Kasumi-1 (cell line): Measurements from ENCODE around the gene SDK1.

Experiments used
- DNase-seq, 2 experiments: peaks; one replicate each; lab custom pipeline; 2025; lab: John Stamatoyannopoulos, UW

The SDK1 gene

GRCh38 chr7:3283130-3283704 is 17.8 kb upstream of the SDK1 start:
- DNase-seq: no peak

- DNase-seq: no peak
These were observed 15.4 kb upstream of the SDK1 start for GRCh38 chr7:3285652-3286051.

- DNase-seq: no peak
These were observed 11.1 kb upstream of the SDK1 start for GRCh38 chr7:3289996-3290395.

GRCh38 chr7:3292694-3293093 is 8.4 kb upstream of the SDK1 start:
- no peak for DNase-seq

DNA sequence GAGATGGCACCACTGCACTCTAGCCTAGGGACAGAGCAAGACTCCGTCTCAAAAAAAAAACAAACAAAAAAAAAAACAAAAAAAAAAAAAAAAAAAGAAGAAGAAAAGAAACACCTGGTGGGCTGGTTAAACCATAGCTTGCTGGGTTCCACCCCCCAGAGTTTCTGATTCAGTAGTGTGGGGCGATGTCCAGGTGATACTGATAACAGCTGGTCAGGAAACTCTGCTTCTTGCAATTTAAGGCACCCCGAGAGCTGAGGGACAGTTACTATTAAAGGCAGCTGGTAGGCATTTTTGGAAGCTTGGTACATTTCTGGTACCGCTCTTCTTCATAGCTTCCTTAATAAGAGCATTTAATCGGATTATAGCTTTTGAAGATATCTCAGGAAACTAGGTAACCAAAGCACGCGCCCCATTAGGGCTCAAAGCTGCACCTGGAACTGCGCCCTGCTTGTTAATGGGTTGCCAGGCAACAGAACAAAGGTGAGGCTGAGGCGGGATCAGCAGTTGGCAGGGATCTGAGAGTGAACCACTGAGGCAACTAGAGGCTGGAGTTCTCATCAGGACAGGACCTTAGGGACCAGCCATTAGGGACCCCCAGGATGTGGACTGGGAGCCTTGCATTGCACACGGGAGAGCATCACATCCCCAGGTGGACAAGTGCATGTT is 6.5 kb upstream of the SDK1 start:
- DNase-seq: no peak

GRCh38 chr7:3297105-3297819 is 3.8 kb upstream of the SDK1 start:
- DNase-seq: no peak

- DNase-seq: no peak
These were observed 816 bp upstream of the SDK1 start for GRCh38 chr7:3300221-3300650.

DNA sequence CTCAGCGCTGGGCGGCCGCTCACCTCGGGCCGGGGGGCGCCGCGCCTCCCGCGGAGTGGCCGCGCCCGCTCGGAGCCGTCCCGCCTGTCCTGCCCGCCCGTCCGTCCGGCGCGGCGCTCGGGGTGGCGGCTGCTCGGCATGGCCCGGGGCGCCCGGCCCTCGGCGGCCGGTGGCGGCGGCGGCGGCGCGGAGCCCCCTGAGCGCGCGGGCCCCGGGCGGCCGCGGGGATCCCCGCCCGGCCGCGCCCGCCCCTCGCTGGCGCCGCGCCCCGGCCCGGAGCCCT is 338 bp downstream of the SDK1 start:
- DNase-seq: no peak

DNA sequence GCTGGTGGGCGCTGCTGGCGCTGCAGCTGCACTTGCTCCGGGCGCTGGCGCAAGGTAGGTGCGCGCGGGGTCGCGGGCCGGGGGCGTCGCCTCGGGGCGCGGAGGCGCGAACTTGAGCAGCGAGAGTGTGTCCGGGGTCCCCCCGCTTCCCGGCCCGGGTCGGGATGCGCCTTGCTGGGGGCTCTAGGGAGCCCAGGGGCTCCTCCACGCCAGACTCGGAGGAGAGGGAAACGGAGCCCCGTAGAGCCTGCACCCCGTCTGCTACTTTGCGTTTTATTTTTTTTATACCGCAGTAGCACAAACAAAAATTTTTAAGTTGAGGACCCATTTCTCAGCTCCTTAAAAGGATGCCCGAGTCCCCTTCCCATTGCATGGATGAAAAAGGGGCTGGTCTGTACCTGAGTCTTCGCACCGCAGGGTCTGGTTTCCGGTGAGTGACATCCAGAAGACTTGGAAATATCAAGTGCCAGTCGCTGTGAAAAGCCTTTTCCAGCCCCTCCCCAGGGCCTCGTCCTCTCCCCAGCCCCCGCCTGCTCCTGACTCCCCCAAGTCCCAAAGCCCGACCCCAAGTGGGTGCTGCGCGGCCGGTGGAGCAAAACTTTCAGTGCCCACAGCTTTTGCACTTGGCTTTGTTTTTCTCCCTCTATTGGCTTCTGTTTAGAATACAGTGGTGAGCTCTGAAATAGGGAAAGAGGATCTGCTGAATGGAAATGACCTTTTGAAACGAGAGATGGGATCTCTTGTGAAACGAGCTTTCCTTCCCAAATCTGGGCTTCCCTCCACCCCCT is 973 bp downstream of the SDK1 start:
- no peak for DNase-seq

DNA sequence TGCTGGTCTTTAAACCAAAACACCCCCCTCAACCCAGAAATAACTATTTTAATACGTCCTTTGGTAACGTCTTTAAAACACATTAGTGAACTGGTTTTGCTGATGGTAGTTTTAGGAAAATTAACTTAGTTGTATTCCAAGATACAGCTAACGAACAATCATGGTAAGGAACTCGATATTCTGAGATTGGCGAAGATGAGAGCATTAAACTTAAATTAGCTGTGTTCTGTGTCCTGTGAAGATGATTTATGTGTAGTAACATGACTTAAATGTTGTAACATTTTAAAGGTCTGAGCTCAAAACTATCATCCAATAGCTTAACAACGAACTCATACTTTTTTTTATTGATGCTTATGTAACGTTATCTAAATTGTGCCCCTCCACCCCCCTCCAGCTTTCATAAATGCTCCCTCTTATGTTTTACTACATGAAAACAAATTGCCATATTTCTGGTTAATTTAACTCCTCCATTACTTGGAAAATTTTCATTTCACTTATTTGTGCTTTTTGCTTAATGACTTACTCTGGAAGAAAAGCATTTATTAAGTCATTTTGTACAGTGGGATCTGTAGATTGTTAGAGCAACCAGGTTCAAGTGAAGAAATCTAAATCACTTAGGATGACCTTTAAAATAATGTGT is 1.7 kb downstream of the SDK1 start:
- no peak for DNase-seq

DNA sequence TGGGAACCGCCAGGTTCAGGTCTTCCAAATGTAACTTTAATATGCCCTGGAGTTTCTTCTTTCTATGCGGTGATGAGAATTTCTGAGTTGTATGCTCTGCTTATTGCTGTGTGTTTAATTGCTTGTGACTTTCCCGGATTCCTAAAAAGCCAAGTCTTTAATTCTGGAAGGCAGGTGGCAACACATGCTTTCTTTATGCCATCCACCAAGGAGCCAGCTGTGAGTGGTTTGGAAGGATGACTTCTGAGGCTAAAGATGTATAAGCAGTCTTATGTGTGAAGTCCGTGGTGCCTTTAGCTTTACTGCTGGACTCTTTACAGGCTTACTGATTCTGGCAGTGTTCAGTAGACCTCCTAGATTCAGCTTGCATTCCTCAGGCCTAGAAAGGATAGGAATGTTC is 3.1 kb downstream of the SDK1 start:
- DNase-seq: no peak

- DNase-seq: no peak
These were observed 6.4 kb downstream of the SDK1 start for GRCh38 chr7:3307435-3307834.

- no peak for DNase-seq
These were observed 8.1 kb downstream of the SDK1 start for GRCh38 chr7:3309140-3309539.

DNA sequence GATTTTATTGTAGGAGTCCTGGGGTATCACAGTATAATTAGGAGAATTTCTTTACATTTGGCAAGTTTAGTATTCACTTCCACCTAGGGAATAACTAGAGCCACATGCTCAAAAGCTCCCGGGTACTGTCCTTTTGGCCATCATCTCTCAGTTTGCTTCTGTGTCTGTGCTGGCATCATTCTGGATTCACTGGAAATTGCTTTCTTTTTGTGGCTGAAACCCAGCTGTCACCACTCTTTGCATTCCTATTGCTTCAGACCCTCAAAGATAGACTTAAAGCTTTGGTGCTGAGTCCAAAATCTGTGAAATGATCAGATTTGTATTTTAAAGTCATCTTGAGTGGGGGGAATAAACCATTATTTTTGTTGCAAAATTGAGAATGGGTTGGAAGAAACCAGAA is 8.9 kb downstream of the SDK1 start:
- no peak for DNase-seq

GRCh38 chr7:3310884-3311283 is 9.8 kb downstream of the SDK1 start:
- no peak for DNase-seq

- DNase-seq: peak; percentile 6 to 7
These were observed 11.5 kb downstream of the SDK1 start for GRCh38 chr7:3312583-3312982.

DNA sequence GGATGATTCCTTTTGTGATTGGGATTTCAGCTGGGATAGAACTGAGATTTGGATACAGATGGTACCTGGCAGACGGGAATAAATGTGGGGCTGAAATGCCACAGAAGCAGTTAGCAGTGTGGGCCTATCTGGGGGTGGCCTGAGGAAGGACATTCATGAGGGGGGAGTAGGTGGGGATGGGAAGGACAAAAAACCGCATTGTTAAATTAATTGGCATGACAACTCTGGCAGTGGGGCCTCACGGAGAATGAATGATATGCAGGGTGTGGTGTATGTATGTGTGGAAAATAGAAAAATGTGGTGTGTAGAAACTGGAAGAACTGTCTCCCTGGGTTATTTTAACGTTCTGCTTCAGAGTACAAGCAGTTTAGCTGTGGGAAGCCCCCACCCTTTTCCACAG is 17.8 kb downstream of the SDK1 start:
- no peak for DNase-seq

DNA sequence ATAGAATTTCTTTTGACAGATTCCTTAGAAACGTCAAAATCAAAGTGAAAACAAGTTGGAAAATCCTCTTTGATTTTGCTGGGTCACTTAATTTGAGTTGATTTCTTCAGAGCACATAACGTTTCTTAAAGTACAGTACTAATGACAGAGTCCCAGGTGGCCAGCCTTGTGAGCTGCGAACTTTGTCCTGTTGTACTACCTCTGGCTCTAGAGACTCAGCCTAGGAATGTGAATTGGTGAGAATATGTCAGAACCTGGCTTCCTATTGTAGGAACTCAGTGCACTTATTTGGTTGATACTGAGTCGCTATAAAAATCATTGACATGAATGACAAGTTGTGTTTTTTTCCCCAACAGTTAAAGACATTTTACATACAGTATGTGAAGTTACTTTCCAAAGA is 20.2 kb downstream of the SDK1 start:
- DNase-seq: no peak

- no peak for DNase-seq
These were observed 20.7 kb downstream of the SDK1 start for GRCh38 chr7:3321745-3322144.

- no peak for DNase-seq
These were observed 25.2 kb downstream of the SDK1 start for GRCh38 chr7:3326246-3326645.

DNA sequence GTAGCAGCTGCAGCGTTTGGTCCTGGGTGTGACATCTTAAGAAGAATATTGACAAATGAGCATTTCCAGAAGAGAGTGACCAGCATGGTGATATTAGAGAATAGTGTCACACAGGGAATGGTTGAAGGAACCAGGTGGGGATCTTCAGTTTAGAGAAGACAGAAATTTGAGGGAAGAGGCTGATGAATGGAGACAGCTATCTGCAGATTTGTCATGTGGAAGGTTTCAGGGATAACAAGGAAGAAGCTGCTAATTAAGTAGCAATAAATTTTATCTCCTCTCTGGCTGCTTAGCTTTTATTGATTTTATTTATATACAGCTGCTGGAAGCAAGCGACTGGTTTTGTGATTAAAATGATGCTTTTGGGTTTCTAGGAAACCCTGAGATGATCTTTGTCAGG is 26.0 kb downstream of the SDK1 start:
- no peak for DNase-seq

DNA sequence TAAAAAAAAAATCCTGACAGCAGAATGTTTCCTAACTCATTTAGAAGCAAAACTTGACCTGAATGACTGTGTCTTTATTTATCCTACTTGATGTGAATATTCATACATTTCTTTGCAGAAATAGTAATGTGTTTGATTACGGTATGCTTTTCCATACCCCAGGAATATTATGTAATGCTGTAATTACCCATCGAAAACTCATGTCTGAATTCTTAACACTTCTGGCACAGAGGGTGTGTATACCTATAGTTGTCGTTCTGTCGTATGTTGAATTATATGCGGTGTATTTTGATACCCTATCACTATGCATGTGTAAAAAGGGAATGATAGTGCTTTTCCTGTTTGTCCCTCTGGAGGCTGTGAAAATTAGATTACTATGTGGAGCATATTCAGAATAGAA is 26.6 kb downstream of the SDK1 start:
- DNase-seq: no peak

DNA sequence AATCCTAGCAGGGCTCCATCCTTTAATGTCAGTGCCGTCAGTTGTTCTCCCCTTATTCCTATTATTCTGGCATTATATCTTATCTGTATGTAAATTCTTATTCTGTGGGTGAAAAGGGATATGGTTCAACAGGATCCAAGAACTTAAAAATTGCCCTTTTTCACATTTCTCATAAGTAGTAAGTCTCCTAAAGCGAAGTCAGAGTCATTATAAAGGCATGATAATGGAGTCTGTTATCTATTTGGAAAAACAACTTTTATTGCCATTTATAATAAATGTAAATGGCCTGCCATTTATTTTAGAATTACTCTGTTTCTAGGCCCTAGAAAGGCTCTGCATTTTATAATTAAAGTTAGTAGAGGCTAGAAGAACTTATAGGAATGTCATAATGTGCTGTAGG is 31.3 kb downstream of the SDK1 start:
- DNase-seq: no peak
